CD4-positive, alpha-beta T cell treated with Interleukin-6 for 4 hours (primary cell): ENCODE data around the gene MYBPC3.

Source experiments
- DNase-seq: peaks from one replicate; pipeline ENCODE4 v3.0.0-alpha.2; 2020; ENCODE audit warnings: mixed read lengths

Gene MYBPC3

DNA sequence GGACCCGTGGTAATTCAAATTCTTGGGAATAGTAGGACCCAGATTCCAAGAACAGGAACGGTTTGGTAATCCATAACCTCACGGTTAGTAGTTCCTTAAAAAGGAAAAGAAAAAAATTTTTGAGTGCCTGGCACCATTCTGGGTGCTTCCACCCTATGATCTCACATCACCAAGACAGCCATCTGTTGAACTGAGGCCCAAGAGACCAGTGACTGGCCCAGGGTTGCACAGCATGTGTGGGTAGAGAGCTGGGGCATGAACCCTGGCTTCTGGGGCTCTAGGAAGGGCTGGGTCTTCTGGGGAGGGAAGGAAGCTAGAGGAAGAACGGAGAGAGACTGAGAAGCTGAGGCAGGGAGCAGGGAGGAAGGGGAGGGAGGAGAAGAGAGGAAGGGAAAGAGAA is 30.6 kb upstream of the MYBPC3 start:
- DNase-seq, result no peak

DNA sequence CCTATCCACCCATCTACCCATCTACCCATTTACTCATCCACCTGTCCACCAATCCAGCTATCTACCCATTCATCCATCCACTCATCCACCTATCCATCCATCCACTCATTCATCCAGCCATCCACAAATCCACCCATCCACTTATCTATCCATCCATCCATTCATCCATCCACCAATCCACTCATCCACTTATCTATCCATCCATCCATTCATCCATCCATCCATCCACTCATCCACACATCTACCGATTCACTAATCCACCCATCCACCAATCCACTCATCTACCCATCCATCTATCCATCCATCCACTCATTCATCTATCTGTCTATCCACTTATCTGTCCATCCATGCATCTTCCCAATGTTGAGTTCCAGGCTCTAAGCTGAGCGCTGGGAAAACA is 27.6 kb upstream of the MYBPC3 start:
- no peak for DNase-seq

DNA sequence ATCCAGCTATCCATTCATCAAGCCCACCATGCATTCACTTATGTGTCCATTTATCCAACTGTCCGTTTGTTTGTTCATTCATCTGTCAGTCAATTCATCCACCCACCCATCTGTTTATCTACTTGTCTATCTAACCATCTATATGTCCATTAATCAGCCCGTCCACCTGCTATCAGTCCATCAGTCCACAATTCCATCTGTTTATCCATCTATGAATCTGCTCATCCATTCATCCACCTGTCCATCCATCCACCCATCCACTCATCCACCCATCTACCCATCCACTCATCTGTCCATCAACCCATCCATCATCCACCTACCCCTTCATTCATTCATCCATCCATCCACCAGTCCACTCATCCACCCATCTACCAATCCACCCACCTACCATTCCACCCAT is 26.8 kb upstream of the MYBPC3 start:
- no peak for DNase-seq

DNA sequence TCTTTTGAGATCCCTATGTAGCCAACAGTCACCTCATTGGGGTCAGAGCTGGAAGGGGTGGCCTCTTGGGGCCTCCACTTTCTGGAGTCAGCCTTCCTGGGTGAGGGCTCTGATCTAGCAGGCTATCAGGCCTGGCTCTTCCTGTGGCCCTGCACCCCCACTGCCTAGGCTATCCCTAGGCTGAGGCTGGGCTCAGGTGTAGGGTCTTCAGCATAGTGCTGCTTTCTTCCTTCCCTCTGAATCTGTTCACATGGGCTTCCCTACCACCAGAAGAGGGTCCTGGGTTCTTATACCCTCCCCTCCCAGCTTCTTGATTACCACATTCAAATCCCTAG is 26.3 kb upstream of the MYBPC3 start:
- DNase-seq, result no peak

DNA sequence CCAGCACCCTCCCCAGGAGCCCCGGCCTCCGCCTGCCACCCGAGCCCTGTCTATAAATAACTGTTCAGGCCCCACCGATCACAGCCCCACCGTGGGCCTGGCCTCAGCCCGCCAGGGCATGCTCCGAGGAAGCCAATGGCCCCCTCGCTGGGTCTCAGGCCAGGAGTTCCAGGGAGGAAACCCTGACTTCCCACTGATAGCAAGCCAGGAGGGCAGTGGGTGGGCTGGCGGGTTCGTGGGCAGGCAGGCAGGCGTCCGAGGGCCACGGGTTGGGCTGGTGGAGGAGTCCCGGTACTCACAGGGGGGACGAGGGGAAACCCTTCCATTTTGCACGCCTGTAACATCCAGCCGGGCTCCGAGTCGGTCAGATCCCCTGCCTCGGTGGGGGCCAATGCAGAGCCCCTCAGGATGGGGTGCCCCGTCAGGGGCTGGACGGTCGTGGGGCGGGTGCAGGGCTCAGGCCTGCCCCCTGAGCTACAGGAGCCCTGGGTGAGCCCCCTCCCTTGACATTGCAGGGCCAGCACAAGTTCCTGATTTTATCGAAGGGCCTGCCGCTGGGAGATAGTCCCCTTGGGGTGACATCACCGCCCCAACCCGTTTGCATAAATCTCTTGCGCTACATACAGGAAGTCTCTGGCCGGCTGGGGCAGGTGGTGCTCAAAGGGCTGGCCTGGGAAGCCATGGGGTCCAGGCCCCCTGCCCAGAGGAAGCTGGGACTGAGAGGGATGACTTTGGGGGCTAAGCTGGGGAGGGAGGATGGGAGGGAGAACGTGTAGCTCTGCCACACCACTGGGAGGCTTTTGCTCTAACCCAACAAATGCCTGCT is 25.7 kb upstream of the MYBPC3 start, which contains the start of gene SPI1:
Gene SPI1 (minus strand): TSS at position 538 of the 826 bp plus-strand sequence. CDS start 194 bp downstream, at position 344.
- no peak for DNase-seq

DNA sequence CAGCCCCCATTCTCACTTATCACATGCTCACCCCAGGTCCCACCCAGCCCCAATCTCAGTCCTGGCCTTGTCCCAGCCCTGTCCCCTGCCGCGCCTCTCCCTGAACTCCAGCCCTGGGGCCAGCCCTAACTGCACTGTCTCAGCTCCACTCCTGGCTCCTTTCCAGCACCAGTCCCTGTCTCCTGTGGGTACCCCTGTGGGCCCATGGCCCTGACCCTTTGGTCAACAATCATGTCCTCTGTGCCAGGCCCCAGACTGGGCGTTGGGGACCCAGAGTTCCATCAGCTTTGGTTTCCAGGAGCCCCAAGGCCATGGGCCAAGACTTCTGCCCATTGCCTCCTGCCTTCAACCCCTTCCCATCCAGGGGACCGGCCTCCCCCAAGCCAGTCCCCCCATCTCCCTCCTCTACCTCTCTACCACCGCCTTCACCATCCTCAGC is 25.1 kb upstream of the MYBPC3 start:
- no peak for DNase-seq

GRCh38 chr11:47376525-47377371 is 24.2 kb upstream of the MYBPC3 start:
- DNase-seq, result no peak

DNA sequence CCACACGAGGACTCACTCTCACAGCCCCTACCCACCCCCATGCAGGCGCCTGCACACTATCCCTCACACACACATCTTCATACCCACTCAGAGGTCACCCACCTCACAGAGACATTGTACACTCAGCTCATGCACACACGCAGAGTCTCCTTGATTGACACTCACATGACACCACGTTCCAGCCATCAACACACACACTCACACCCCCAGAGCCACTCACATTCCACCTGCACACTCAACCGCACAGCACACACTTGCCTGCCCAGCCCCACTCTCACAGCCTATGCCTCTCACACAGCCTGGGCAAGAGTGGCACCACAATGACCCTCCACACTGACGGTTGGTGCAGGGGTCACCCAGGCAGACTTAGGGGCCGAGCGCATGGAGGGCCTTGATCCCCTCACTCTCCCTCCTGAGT is 23.6 kb upstream of the MYBPC3 start:
- no peak for DNase-seq

DNA sequence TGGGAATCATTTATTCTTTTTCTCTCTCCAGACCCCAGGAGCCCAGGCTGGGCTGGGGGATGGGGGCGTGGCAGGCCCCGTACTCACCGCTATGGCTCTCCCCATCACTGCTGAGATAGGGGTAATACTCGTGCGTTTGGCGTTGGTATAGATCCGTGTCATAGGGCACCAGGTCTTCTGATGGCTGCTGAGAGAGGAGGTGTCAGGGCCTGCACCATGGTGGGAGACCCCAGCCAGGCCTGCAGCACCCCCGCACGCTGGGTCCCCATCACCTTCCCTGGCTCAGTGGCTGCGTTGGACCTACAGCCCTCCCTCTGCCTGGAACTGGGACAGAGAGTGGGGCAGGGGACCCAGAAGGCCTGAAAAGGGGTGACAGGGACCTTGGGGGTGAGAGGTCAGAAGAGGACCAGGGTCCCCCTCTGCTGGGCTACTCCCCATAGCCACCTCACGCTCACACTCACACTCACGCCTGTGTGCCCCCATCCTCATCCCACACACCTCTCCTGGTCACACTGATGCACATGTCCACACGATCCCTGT is 23.1 kb upstream of the MYBPC3 start:
- no peak for DNase-seq

DNA sequence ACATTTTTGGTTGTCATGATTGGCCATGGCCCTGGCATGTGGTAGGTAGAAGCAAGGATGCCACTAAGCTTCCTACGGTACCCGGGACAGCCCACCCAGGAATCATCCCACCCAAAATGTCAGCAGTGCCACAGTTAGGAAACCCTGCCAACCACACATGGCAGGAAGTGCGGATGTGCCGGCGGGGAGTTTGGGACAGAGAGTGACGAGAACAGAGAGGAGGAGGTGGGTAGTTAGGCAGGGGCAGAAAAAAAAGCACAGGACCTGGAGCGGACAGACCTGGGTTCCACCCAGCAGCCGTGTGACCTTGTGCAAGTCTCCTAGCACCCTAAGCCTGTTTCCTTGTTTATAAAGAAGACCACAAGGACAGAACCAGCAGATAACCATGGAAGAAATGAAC is 22.5 kb upstream of the MYBPC3 start:
- DNase-seq, result no peak

DNA sequence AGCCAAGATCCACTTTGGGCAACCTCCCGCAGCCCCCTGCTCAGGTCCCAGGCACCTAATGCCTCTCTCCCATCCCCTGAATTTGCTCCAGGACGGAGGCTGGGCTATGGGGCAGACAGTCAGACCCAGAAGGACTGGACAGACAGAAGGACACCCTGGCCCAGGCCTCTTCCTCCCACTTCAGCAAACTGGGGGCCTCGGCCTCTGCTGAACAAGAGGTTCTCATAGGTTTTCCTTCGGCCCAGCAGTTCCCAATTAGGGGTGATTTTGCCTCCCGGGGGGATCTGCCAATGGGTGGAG is 22.2 kb upstream of the MYBPC3 start:
- DNase-seq, result no peak

DNA sequence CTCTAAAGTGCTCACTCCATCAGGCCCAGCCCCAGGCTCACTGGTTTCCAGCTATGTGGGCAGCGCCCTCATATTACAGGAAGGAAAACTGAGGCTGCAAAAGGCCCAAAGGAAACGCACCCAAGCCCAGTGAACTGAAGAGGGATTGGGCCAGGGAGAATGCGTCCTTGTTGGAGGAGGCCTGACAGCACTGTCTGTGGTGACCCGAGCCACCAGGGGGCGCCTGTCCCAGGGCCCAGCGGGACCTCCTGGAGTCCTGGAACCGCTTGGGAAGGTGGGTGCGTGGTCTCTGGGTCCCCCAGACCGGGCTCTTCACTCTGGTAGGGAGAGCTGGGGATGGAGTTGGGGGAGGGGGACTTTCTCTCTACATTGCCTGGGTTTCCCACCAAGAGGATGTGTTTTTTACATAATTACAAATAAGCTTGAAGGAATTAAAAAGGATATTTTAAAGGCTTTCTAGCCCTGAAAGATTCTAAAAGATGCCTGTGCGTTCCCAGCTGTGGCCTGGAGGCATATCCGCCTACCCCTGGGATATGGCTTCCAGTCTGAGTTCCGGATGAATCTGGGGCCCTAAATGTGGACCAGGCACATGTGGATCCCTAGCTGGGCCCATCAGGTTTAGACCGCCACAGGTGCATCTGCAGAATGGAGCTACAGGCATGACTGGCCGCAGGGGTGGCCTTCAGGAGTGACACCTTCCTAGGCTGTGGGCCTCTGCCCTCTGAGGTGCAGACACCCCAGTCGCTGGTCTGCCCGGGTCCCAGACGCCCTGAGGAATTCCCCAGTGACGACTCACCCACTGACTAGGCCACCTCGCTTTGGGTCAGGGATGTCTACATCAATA is 21.6 kb upstream of the MYBPC3 start:
- peak; percentile 92 for DNase-seq

GRCh38 chr11:47372422-47372821 is 19.9 kb upstream of the MYBPC3 start:
- no peak for DNase-seq

GRCh38 chr11:47369676-47370075 is 17.2 kb upstream of the MYBPC3 start:
- no peak for DNase-seq

DNA sequence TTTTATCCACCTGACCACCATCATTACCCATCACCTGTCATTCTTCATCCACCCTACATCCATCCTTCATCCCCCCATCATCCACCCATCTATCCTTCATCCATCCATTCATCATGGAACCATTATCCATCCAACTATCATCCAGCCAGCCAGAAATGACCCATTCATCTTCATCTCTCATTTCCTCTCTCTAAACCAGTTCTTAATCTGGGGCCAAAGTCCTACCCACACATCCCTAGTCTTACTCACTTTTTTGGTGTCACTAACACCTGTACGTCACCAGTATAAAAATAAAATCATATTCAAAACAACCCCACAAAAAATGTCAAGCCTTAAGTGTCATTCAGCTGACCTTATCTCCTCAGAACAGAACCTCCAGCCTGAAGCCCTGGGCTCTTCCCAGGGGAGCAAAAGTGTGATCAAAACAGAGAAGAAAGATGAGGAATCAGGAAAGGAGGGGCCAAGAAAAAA is 13.6 kb upstream of the MYBPC3 start:
- DNase-seq, result no peak

- no peak for DNase-seq
Measured at GRCh38 chr11:47361419-47361818, 8.9 kb upstream of the MYBPC3 start.

DNA sequence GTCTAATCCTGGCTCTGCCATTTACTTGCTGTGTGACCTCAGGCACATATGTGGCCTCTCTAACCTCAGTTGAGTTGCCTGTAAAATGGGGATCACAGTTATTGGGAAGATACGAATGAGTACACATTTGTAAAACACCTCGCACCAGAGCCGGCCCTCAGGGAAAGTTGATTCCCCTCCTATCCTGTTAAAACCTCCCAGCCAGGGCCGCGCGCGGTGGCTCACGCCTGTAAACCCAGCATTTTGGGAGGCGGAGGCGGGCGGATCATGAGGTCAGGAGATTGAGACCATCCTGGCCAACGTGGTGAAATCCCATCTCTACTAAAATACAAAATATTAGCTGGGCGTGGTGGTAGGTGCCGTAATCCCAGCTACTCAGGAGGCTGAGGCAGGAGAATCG is 7.8 kb upstream of the MYBPC3 start:
- no peak for DNase-seq

- DNase-seq, result peak; percentile 25
Measured at GRCh38 chr11:47359586-47359985, 7.1 kb upstream of the MYBPC3 start.

GRCh38 chr11:47359162-47359561 is 6.7 kb upstream of the MYBPC3 start:
- DNase-seq, result no peak

- DNase-seq, result no peak
Measured at GRCh38 chr11:47358731-47359051, 6.2 kb upstream of the MYBPC3 start.

DNA sequence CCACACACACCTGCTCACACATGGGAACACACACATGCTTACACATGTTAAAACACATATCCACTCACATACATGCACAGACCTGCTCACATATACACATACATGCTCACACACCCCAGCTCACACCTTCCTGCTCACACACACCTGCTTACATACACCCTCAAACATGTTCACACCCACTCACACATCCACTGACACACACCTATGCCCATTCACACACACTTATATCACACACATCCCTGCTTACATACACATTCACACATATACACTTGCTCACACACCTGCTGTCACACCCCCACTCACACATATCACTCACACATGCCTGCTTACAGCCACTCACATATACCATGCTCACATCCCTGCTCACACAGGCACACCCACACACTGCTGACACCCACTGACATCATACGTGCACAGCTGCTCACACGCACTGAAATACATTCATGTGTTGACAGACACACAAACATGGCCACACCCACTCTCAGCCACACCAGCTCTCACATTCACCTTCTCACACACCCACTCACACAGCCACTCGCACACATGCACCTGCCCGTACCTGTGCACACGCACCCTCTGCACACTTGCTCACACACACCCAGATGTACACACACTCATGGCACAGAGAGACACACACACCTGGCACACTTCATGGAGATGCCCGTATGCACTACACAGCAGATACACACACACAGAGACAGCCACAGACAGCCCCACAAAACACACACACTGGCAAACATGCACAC is 5.7 kb upstream of the MYBPC3 start:
- no peak for DNase-seq

DNA sequence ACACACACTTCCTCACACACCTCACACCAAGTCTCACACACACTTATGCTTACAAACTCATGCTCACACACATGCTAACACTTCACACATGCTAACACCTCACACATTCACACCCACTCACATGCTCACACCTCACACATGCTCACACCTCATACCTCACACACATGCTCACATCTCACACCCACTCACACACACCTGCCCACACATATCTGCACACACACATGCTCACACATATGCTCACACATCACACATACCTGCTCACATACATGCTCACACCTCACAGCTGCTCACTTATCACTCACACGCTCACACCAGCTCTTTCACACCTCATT is 4.5 kb upstream of the MYBPC3 start:
- no peak for DNase-seq
